Activated CD4-positive, alpha-beta T cell treated with anti-CD3 and anti-CD28 coated beads, Interleukin-2, amount 50 U/mL, for 48 hours (primary cell): ENCODE results near the gene TC2N.
"Not testable (repeated sequence)": the region's sequence is repeated elsewhere in the genome, so short reads cannot be mapped to it uniquely, and the experiment has no call there.

Source experiments
- DNase-seq, 2 experiments: peaks; one replicate each; pipeline ENCODE4 v3.0.0-alpha.2; 2020

Gene TC2N

DNA sequence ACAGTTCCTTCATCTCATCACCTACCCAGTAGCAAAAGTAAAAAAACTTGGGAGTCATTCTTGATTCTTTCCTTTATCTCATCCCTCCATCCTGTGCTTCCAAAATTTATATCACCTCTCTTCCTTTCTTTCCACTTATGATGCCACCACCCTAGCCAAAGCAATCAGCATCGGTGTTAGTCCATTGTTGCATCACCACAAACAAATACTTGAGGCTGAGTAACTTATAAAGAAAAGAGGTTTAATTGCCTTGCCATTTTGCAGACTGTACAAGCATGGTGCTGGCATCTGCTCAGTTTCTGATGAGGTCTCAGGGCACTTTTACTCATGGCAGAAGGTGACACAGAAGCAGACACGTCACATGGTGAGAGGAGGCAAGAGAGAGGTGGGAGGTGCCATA lies 115.6 kb downstream of the TC2N start:
- no peak for DNase-seq

DNA sequence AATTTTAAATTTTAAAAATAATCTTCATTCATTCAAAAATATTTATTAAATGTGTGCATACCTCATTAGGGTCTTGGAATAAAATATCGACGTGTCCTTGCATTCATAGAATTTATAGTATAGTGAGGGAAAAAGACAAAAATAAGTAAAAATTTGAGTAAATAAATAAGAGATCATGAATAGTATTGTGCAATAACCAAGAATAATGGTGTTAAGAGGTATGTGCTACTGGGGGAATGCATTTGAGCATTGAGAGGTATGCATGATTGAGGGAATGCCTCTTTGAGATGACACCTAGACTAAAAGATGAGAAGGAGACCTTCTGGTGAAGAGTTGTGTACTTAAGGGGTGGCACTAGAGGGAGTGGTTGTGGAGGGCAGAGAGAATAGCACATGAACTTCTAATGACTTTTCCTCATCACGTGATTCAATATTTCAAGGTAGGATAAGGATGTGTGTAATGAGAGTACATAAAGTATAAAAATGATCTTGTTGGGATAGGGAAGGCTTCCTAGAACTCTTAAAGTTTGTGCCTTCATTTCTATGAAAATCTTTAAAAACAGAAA lies 116.6 kb downstream of the TC2N start:
- no peak for DNase-seq

- no peak for DNase-seq
Measured at GRCh38 chr14:91749868-91750267, 117.5 kb downstream of the TC2N start.

- DNase-seq, result no peak
Measured at GRCh38 chr14:91748049-91748448, 119.3 kb downstream of the TC2N start.

- no peak for DNase-seq
Measured at GRCh38 chr14:91745344-91745743, 122.0 kb downstream of the TC2N start.

DNA sequence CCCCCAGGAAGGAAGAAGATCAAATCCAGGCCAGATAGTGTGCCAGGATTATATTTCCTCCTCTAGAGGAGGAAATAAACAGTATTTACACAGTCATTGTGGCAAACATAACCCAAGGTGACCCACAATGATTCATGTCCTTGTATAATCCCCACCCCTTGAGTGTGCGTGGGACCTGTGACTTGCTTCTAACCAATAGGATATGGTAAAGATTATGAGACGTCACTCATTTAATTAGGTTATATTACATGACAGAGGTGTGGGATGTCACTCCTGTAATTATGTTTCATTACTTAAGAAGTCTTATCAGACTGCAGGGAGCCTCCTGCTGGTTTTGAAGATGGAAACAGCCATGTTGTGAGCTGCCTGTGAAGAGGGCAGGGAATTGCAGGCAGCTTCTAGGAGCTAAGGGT lies 123.3 kb downstream of the TC2N start:
- no peak for DNase-seq

DNA sequence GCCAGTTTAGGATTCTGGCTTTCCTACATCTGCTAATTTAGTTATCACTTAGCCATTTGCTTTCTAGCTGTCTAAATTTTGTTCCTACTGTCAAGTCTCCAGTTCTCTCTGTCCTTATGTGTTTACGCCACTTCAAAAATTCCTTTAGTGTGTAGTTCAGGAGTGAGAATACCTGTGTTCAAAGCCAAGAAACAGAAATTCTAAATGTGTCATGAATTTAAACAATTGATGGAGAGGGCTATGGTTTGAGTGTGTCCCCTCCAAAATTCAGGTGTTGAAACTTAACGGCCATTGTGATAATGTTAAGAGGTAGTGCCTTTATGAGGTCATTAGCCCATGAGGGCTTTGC lies 124.1 kb downstream of the TC2N start:
- DNase-seq, result no peak

GRCh38 chr14:91742621-91743304 lies 124.6 kb downstream of the TC2N start:
- no peak for DNase-seq

GRCh38 chr14:91739867-91740266 lies 127.5 kb downstream of the TC2N start:
- DNase-seq, result not testable (repeated sequence)

- no peak for DNase-seq
Measured at GRCh38 chr14:91737619-91738018, 129.7 kb downstream of the TC2N start.

DNA sequence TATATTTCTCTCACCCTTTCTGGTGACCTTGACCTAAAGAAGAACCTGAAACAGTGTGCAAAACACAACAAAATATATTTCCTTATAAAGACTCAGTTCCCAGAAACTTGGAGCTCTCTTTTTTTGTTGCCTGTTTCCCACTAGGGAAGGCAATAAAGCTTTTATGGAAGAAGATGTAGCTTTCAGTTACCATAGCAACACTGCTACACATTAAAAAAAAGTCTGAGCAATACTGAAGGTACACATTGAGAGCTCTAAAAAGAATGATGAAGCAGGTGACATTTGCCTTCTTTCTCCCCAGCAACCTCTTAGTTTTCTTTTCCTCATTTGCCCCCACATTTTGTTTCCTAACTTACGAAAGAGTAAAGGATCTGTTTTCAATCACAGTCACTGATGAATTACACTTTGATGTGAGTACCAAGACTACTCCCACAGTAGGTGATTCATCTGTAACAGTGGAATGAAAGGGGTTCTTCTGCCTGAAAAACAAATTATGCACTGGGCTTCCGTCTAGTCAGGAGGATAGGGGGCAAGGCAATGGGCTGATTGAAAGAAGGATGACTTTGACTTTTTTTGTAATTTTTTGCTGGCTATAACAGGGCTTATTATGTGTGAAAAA lies 134.4 kb downstream of the TC2N start:
- no peak for DNase-seq

GRCh38 chr14:91732439-91732838 lies 134.9 kb downstream of the TC2N start:
- DNase-seq, result no peak

GRCh38 chr14:91731986-91732385 lies 135.3 kb downstream of the TC2N start, which contains the start of gene CATSPERB:
CATSPERB (minus strand) TSS chr14:91732086; CDS start chr14:91729479, 2,607 bp downstream.
- DNase-seq, result no peak

GRCh38 chr14:91731018-91731417 lies 136.3 kb downstream of the TC2N start:
- DNase-seq, result no peak

DNA sequence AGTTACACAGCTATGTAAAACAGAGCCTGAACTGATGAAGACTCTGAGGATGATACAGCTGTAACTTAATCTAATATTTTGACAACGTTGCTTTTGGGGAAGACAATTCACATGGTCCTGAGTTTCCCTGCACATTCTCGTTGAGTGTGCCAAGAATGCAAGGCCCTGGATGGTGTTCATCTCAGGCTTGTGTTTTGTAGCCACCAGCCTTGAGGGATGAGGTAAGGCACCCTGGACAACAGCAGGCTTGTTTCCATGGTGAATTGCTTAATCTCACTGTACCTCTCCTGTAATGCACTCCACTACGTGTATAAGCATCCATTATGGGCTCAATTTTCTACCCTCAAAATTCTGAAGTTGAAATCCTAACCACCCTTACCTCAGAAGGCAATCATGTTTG lies 137.6 kb downstream of the TC2N start:
- DNase-seq, result no peak
